DND-41 (cell line): ENCODE data around the gene SH2D3C.

Experiments
- ATAC-seq: fragments of 200-7000 bp; cut with Tn5 transposase; 3 replicates; pipeline ENCODE4 v1.9.1; 2021; ENCODE audit warnings: low read depth; ENCODE audit not compliant: insufficient read depth
- DNase-seq: peaks from one replicate; pipeline ENCODE4 v3.0.0-alpha.2; 2020
- H2AFZ ChIP-seq: 2 replicates; pipeline ENCODE4 v1.6.0; 2012; ENCODE audit warnings: low read depth, low read length
- H3K27ac ChIP-seq: 2 replicates; pipeline ENCODE4 v1.5.1; 2012; ENCODE audit warnings: low read length, inconsistent platforms
- H3K27me3 ChIP-seq: fragments of 200-600 bp; sonication (generic); 2 replicates; pipeline ENCODE4 v1.6.0; 2012; ENCODE audit warnings: low read length, mild to moderate bottlenecking, inconsistent platforms; ENCODE audit not compliant: insufficient read depth, poor library complexity
- H3K36me3 ChIP-seq: 2 replicates; pipeline ENCODE4 v1.5.1; 2012; ENCODE audit warnings: low read length, inconsistent platforms; ENCODE audit not compliant: insufficient read depth
- H3K4me1 ChIP-seq: 2 replicates; pipeline ENCODE4 v1.5.1; 2012; ENCODE audit warnings: mild to moderate bottlenecking, low read length; ENCODE audit not compliant: insufficient read depth
- H3K4me2 ChIP-seq: 2 replicates; pipeline ENCODE4 v1.6.0; 2012; ENCODE audit warnings: mild to moderate bottlenecking, moderate library complexity, low read length, inconsistent platforms; ENCODE audit not compliant: insufficient read depth
- H3K4me3 ChIP-seq, 2 experiments: fragments of 200-600 bp in 1 of 2; shearing (Covaris generic) in 1 of 2; 2 replicates each; pipeline ENCODE4 v1.5.1; 2012 to 2016; ENCODE audit warnings: inconsistent platforms in 2 of 2, low read length in 2 of 2, mild to moderate bottlenecking in 2 of 2, low read depth in 1 of 2, moderate library complexity in 1 of 2
- H3K79me2 ChIP-seq: 2 replicates; pipeline ENCODE4 v1.6.0; 2012; ENCODE audit warnings: low read length, inconsistent platforms; ENCODE audit not compliant: insufficient read depth
- H3K9ac ChIP-seq: 2 replicates; pipeline ENCODE4 v1.6.0; 2012; ENCODE audit warnings: low read depth, mild to moderate bottlenecking, inconsistent platforms, low read length, moderate library complexity
- H3K9me3 ChIP-seq: 2 replicates; pipeline ENCODE4 v1.5.1; 2012; ENCODE audit warnings: low read length, moderate library complexity, mild to moderate bottlenecking, inconsistent platforms; ENCODE audit not compliant: insufficient read depth, severe bottlenecking
- H4K20me1 ChIP-seq: 2 replicates; pipeline ENCODE4 v1.6.0; 2012; ENCODE audit warnings: low read length; ENCODE audit not compliant: insufficient read depth
- EZH2 ChIP-seq: IDR thresholded peaks from 3 replicates; pipeline ENCODE4 v1.6.1; 2012; ENCODE audit warnings: borderline replicate concordance, low read depth, mild to moderate bottlenecking, moderate library complexity, low read length, inconsistent platforms; ENCODE audit not compliant: severe bottlenecking
- TF ChIP-seq, protein P1 (sequence below): IDR thresholded peaks from 2 replicates; pipeline ENCODE4 v1.5.1; 2012; ENCODE audit warnings: borderline replicate concordance, low read length, moderate library complexity, mild to moderate bottlenecking; ENCODE audit not compliant: poor library complexity, severe bottlenecking; ENCODE audit errors: extremely low read depth

Gene SH2D3C

GRCh38 chr9:127742435-127743088 lies 35.9 kb downstream of the SH2D3C start:
- ATAC-seq: no peak
- no peaks in the 10 kb centered on the region for H3K4me1 ChIP-seq
- no peaks in the 10 kb centered on the region for H3K27me3 ChIP-seq
- no peak overlapping the region for H3K4me2 ChIP-seq
- no peak overlapping the region for H3K27ac ChIP-seq
- no peak overlapping the region for H2AFZ ChIP-seq
- no peak for DNase-seq
- TF ChIP-seq EZH2: no peak
- TF ChIP-seq, protein P1, sequence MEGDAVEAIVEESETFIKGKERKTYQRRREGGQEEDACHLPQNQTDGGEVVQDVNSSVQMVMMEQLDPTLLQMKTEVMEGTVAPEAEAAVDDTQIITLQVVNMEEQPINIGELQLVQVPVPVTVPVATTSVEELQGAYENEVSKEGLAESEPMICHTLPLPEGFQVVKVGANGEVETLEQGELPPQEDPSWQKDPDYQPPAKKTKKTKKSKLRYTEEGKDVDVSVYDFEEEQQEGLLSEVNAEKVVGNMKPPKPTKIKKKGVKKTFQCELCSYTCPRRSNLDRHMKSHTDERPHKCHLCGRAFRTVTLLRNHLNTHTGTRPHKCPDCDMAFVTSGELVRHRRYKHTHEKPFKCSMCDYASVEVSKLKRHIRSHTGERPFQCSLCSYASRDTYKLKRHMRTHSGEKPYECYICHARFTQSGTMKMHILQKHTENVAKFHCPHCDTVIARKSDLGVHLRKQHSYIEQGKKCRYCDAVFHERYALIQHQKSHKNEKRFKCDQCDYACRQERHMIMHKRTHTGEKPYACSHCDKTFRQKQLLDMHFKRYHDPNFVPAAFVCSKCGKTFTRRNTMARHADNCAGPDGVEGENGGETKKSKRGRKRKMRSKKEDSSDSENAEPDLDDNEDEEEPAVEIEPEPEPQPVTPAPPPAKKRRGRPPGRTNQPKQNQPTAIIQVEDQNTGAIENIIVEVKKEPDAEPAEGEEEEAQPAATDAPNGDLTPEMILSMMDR: no peak
- no peaks in the 10 kb centered on the region for H3K9me3 ChIP-seq
- H3K36me3 ChIP-seq: no peaks in the 10 kb centered on the region
- no peak overlapping the region for H3K4me3 ChIP-seq
- no peaks in the 10 kb centered on the region for H3K79me2 ChIP-seq
- H4K20me1 ChIP-seq: no peaks in the 10 kb centered on the region
- H3K9ac ChIP-seq: no peak overlapping the region

DNA sequence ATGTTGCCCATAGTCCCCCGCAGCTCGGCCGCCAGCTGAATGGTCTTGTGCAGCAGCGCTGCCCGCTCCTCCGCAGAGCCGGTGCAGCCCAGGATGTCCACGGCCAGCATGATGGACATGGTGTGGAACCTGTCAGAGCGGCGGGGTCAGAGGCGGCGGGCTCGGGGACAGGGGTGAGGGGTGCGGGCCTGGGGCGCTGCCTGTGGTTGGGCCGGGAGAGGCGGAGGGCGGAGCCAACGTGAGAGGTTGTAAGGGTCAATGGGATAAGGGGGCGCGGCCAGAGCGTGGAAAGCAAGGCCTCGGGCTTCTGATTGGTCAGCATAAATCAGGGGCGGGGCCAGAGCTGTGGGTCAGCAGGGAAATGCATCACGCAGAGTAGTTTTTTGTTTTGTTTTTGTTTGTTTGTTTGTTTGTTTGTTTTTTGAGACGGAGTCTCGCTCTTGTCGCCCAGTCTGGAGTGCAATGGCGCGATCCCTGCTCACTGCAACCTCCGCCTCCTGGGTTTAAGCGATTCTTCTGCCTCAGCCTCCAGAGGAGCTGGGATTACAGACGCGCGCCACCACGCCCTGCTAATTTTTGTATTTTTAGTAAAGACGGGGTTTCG lies 36.5 kb downstream of the SH2D3C start:
- Histone ChIP-seq H3K27me3 (no peaks in the 10 kb centered on the region), H3K9ac (no peak overlapping the region), H3K79me2 (no peaks in the 10 kb centered on the region), H3K4me1 (no peaks in the 10 kb centered on the region), H3K4me2 (no peak overlapping the region), H2AFZ (no peak overlapping the region), H3K4me3 (no peak overlapping the region), H3K9me3 (no peaks in the 10 kb centered on the region), H3K27ac (no peak overlapping the region), H4K20me1 (no peaks in the 10 kb centered on the region), H3K36me3 (no peaks in the 10 kb centered on the region)
- ATAC-seq (no peak), DNase-seq (no peak)
- TF ChIP-seq, protein P1: no peak
- no peak for TF ChIP-seq EZH2

DNA sequence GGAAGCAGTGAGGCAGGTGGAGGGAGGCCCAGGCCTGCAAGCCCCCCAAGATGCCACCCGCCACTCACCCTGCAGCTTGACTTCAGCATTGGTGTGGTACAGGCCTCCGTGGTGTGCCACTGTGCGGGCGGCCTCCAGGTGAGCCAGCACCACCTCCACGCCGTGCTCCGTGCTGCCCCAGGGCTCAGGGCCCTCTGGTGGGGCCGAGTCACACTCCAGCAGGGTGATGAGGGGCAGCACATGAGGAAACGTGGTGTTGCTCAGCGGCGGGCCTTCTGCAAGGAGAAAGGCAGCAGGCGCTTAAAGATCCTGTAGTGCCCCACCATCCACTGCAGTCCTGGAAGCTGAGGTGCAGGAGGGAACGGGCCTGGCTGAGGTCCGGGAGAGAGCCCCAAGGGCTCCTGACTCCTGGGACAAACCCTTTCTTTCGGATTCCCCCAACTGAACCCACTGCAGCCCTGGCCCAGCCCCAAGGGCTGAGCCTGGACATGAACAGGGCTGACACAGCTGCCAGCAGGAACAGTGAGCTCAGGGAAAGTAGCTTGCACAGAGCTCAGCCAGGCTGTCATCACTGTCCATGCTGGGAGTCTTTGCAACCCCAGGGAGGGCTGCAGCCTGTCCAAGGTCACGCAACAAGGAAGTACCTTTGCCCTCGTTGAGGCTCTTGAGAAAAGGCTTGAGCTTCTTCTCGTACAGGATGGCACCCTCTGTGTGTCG lies 38.7 kb downstream of the SH2D3C start:
- DNase-seq (no peak), ATAC-seq (no peak)
- Histone ChIP-seq H3K4me1 (peaks cover 8% of the 10 kb centered on the region), H2AFZ (no peak overlapping the region), H3K9me3 (no peaks in the 10 kb centered on the region), H3K27me3 (no peaks in the 10 kb centered on the region), H3K27ac (no peak overlapping the region), H3K9ac (no peak overlapping the region), H3K4me3 (no peak overlapping the region), H3K79me2 (no peaks in the 10 kb centered on the region), H3K4me2 (no peak overlapping the region), H3K36me3 (no peaks in the 10 kb centered on the region), H4K20me1 (no peaks in the 10 kb centered on the region)
- no peak for TF ChIP-seq EZH2
- TF ChIP-seq, protein P1: no peak
